MV-4-11 (cell line): ENCODE measurements around the gene CERS4.
"Not testable (repeated sequence)": the region's sequence is repeated elsewhere in the genome, so short reads cannot be mapped to it uniquely, and the experiment has no call there.

ENCODE experiments used
- DNase-seq: peaks from one replicate; lab custom pipeline; 2025; lab: John Stamatoyannopoulos, UW

CERS4 gene

DNA sequence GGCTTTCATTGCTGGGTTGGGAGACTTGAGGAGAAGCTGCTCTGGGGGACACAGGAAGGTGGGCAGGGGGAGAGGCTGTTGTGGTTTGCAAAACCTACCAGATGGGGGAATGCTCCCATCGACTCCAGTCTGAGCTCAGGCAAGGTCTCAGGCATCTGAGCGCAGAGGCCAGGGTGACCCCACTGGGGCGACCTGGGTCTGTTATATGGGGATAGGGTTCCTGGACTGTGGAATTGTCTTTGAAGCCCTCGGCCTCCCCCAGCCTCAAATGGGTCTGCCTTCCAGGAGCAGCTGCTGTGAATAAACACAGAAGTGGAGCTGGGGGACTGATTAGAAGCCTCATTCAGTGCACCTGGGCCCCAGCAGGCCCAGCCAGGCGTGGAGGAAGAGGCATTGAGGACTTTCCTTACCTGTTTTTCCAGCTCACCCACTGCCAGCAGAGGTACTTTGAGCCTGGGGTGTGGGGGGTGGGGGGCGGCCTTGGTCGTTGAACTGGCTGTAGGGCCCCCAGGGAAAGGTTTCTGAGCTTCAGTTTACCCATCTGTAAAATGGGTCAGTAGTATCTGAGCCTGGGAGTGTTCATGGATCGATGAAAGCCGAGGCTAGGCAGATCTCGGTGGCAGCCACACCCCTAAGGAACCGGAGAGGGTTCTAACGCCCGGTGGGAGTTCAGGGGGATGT is 1.4 kb downstream of the CERS4 start:
- no peak for DNase-seq

DNA sequence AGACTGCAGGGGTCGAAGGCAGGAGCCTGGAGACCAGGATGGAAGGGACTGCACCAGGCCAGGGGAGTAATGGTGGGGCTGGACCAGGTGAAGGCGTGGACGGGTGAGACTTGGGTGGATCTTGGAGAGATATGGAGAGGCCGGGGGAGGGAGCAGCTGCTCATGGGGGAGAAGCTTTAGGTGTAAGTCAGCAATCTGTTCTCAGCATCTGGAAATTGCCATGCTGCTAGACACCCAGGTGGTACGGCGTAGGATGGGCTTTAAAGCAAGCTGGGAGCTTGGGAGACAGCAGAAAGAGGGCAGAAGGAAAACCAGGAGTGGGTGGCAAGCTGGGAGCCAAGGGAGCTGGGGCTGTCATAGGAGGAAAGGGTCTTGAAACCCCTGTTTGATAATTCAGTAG is 3.0 kb downstream of the CERS4 start:
- DNase-seq: no peak

DNA sequence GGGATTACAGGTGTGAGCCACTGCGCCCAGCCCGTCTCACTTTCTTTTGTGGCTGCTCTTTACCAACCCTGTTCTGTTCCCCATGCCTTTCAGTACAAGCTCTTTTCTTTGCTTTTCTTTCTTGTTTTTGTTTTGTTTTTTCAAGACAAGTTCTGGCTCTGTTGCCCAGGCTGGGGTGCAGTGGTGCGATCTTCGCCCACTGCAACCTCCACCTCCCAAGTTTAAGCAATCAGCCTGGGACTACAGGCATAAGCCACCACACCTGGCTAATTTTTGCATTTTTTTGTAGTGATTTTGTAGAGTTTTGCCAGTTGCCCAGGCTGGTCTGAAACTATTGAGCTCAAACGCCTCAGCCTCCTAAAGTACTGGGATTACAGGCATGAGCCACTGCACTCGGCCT is 3.7 kb downstream of the CERS4 start:
- DNase-seq: no peak

DNA sequence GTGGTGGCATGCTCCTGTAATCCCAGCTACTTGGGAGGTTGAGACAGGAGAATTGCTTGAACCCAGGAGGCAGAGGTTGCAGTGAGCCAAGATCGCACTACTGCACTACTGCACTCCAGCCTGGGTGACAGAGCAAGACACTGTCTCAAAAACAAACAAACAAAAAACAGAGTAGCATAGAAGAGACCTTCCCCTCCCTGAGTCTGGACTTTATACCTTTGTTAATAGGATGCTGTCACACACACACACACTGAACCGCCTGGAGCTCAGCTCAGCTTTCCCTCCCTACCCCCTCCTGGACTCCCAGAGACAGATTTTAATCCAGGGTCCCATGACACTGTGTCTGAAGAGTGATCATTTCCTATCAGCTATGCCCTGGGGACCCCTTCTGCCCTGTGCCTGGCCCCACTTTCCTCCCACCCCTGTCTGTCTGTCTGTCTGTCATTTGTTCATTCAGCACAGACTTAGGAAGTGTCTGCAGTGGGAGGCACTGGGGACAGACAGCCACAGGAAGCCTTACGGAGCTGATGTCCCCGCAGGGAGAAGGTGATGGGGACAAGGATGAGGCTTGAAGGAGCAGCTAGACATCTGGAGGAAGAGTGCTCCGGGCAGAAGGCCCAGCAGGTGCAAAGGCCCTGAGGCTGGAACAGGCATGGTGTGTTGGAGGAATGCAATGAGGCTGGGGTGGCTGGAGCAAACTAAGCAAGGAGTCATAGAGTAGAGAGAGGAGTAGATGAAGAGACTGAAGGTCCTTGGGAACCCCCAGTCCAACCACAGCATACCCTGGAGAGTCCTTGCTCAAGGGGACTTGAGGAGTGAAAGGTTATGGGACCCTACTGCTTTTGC is 4.9 kb downstream of the CERS4 start:
- DNase-seq: no peak

DNA sequence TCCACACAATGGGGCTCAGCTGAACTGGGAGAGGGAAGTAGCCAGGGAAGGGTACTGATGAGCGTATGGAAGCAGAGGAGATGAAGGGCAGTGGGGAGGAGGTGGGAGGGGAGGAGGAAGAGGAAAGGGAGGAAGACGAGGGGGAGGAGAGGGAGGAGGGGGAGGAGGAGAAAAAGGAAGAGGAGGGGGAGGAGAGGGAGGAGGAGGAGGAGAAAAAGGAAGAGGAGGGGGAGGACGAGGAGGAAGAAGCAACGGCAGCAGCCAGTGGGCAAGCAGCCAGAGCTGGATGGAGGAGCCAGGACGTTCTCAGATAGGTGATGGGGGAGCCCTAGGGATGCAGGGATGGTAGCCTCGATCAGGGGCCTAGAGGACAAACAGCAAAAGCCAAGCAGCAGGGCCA is 5.6 kb downstream of the CERS4 start:
- no peak for DNase-seq

DNA sequence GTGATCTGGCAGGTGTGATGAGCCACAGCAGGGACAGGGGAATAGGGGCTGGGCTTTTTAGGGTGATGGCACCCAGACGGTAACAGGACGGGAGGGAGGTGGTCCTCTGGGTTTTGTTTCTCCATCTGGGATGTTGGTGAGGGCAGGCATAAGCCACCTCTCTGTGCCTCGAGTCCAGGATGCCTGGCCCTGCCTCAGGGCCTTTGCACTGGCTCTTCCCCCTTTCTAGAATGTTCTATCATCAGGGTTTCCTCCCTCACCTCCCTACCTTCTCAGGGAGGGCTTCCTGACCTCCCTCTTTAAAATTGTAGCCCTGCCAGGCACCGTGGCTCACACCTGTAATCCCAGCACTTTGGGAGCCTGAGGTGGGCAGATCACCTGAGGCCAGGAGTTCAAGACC is 6.6 kb downstream of the CERS4 start:
- DNase-seq: no peak

DNA sequence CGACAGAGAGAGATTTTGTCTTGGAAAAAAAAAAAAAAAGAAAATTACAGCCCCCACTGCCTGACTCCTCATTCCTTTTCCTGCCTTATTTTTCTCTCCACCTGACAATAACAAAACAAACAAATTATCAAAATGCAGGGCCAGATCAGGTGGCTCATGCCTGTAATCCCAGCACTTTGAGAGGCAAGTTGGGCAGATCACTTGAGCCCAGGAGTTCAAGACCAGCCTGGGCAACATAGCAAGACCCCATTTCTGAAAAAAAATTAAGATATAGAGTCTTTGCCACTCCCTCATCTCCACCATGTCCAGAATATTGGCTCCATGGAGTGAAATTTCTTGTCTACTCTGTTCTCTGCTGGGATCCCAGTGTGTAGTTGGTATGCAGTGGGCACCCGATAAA is 7.2 kb downstream of the CERS4 start:
- no peak for DNase-seq

DNA sequence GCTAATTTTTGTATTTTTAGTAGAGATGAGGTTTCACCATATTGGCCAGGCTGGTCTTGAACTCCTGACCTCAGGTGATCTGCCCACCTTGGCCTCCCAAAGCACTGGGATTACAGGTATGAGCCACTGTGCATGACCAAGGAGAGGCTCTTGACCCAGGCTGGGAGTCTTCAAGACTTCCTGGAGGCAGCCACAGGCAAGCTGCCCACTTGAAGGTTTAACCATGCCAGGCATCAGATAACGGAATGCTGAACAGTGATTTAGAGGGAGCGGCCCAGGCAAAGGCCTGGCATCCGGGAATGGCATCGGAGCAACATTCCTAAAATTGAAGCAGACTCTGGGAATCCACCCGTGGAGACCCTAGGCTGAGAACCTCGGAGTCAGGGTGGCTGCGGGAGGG is 9.0 kb downstream of the CERS4 start:
- DNase-seq: not testable (repeated sequence)

DNA sequence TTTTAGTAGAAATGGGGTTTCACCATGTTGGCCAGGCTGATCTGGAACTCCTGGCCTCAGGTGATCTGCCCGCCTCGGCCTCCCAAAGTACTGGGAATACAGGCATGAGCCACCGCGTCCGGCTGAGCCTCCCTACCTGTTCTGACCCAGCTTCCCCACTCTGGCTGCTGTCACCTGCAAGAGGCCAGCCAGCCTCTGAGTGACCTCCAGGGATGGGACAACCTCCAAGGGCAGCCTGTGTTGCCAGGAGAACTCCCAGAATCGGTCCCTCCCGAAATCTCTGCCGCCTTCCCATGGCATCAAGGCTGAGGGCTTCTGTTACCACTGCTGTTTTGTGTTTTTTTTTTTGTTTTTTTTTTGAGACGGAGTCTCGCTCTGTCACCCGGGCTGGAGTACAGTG is 11.3 kb downstream of the CERS4 start:
- no peak for DNase-seq

DNA sequence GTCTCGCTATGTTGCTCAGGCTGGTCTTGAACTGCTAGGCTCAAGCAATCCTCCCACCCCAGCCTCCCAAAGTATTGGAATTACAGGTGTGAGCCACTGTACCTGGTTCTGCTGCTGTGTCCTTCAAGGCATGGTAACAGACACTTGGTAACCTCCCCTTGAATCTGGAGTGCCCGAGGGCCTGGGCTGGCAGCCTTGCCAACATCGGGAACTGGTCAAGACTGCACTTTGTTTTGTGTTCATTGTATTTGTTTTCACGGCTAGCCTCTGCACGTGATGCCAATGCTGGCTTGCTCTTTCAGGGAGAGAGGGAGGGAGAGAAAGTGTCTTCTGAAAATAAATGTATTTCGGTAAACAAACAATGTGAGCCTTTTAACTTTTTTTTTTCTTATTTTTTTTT is 12.0 kb downstream of the CERS4 start:
- no peak for DNase-seq

DNA sequence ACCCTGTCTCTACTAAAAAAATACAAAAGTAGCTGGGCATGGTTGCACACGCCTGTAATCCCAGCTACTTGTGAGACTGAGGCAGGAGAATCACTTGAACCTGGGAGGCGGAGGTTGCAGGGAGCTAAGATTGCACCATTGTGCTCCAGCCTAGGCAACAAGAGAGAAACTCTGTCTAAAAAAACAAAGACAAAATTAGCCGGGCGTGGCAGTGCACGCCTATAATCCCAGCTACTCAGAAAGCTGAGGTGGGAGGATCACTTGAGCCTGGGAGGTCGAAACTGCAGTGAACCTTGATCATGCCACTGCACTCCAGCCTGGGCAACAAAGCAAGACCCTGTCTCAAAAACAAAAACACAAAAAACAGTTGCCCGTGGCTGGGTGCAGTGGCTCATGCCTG is 14.3 kb downstream of the CERS4 start:
- not testable (repeated sequence) for DNase-seq

DNA sequence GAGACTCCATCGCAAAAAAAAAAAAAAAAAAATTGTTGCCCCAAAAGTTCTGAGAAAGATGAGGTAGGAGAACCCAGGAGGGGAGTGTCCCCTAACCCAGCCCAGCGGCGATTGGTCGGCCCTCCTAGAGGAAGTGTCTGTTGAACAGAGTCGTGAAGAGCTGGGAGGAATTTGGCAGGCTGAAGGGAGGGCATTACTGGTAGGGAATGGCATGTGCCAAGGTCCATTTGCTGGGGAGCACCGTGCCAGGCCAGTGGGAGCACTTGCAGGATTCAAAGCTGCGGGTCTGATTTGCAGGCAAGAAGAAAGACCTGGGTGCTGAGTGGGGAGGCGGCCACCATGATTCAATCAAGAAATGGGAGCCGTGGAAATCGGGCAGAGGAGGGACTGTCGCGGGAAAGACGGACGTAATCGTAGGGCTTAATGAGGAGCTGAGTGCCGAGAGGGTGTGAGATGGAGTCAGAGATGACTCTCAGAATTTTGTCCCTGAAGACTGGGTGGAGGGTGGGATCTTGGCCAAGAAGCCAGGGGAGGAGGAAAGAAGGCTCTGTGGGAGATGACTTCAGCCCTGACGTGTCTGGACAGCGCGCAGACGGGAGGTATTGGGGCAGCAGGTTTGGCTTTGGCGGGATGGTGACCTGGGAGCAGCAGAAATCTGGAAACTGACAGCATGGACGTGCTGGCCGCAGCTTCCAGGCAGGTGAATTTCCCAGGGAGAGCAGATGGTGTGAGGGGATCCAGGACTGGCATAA is 15.4 kb downstream of the CERS4 start:
- DNase-seq: no peak

DNA sequence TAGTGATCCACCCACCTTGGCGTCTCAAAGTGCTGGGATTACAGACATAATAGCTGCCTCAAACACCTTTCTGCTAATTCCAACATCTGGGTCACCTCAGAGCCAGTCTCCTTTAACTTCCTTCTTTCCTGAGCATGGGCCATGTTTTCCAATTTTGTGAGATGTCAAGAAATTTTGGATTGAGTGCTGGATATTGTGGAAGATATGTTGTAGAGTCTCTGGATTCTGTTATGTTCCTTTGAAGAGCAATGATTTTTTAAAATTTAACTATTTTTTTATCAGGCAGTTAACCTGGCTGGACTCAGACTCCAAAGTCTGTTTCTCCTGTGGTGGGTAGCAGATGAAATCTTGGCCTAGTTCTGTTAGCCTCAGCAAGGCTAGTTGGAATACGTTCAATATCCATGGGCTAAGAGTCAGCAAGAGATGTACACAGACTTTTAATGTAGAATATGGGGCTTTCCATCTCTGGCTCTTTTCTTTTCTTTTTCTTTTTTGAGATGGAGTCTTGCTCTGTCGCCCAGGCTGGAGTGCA is 22.0 kb downstream of the CERS4 start:
- no peak for DNase-seq

DNA sequence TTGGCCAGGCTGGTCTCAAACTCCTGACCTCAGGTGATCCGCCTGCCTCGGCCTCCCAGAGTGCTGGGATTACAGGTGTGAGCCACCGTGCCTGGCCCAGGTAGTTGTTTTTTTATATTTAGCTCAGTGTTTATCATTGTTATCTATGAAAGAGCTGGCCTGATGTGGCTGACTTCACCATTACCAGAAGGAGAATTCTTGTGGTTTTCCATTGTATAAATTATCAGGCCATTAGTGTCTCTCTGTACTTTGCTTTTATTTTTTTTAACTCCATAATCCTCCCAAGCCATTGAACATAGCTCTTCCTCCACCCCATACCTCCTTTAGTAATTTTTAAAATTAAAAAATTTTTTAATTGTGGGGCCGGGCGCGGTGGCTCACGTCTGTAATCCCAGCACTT is 24.2 kb downstream of the CERS4 start:
- no peak for DNase-seq

DNA sequence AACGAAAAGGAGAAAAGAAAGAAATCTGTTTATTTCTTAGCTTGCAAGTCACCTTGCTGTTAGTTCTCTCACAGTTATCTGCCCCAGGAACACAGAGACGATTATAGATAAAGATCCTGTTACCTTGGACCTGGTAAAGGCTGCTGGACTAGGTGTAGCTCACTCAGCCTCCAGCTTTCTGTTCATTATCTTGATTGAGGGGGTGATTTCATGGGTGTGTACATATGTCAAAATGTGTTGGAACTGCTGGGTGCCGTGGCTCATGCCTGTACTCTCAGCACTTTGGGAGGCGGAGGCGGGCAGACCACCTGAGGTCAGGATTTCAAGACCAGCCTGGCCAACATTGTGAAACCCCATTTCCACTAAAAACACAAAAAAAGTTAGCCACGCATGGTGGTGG is 27.9 kb downstream of the CERS4 start:
- DNase-seq: no peak

DNA sequence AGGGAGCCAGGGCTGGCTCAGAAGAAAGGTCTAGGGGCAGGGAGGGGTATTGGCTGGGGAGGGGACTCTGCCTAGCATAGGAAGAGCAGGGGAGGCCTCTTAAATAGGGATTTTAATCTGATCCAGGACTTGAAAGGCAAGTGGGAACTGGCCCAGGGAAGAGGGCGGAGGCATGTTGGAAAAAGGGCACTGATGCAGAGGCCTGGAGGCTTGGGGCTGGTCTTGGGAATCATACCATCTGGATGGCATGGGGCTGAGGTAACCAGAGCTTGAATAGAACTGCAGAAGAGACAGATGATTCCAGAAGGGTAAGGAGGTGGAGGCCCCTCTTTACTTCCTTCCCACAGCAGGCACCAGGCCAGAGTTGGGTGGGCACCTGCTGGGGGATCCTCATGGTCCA is 29.1 kb downstream of the CERS4 start:
- DNase-seq: no peak

DNA sequence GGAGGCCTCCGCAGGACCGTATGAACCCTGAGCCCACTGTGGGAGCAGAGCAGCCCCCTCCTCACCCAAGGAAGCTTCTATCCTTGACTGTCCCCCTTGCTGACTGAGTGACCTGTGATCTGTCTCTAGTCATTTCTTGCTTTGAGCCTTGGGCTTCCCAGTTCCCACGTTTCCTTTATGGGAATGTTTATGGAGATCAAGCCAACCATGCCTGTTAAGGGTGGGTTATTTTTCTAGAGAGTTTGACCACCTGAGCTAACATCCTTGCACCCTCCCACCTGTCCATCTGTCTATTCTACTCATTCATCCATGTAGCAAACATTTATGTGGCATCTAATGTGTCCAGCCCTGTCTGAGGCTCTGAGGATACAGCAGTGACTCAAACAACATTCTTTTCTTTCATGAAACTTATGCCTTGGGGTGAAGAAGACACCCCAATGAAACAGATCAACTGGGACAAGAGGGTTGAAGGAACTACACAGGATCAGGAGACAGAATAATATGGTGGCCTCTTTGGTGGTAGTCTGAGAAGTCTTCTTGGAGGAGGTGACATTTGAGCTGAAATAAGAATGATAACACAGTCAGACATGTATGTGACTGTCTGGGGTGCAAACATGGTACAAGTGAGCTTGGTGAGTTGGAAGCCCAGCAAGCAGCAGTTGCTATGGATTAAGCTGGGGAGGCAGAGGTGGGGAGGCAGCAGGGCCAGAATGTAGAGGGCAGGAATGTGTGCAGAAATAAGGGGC is 30.5 kb downstream of the CERS4 start:
- no peak for DNase-seq

DNA sequence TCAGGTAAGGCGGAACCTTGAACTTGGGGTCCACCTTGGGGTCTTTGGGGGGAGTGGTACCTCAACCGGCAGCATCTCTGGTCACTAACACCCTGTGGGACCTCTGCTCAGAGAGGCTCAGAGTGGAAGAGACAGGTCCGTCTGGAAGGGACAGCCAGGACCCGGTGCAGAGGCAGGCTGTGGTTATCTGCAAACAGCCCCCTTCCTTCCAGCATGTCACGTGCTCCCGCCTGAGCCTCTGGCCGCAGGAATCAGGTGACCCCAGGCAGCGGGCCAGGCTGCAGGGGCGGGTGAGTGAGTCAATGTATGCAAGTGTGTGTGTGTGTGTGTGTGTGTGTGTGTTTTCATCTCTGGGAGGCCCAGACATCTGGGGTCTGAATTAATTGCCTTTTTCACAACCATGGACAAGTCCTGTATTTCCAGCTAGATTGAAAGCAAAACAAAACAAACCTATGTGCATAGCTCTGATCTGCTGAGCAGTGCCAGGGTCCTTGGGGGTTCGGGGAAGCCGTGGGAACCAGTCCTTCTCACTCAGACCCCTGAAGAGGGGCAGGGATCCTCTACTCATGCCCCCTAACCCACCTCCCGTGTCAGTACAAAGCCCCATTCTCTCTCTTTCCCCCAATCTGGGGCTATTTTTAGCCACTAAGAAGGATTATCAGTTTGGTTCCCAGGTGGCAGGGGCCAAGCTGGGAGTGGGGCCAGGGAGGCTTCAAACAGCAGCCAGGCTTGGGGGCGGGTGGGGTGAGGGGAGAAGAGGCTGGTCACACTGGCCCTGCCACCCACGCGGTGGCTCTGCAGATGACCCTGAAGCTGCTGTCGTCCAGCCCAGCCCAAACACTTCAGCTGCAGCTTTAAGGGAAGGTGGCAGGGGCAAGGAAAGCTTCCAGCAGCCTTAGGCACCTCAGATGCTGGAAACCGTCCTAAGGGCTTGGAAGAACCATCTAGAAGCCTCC is 31.4 kb downstream of the CERS4 start:
- peak; percentile 91 for DNase-seq

DNA sequence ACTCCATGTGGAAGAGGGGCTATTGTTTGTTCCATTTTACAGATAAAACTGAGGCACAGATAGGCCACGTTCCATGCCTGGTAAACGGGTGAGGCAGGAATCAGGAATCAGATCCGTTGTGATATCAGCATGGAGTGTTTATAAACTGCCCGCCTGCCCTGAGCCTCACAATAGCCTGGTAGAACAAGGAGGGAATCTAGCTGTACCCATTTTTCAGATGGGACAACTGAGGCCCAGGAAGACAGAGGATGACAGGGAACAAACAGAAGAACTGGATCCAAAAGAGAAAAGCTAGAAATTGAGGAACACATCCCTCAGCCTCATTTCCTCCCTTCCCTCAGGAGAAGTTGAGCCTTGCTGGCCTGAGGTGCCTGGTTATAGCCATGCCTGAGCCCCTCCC is 32.5 kb downstream of the CERS4 start:
- no peak for DNase-seq

DNA sequence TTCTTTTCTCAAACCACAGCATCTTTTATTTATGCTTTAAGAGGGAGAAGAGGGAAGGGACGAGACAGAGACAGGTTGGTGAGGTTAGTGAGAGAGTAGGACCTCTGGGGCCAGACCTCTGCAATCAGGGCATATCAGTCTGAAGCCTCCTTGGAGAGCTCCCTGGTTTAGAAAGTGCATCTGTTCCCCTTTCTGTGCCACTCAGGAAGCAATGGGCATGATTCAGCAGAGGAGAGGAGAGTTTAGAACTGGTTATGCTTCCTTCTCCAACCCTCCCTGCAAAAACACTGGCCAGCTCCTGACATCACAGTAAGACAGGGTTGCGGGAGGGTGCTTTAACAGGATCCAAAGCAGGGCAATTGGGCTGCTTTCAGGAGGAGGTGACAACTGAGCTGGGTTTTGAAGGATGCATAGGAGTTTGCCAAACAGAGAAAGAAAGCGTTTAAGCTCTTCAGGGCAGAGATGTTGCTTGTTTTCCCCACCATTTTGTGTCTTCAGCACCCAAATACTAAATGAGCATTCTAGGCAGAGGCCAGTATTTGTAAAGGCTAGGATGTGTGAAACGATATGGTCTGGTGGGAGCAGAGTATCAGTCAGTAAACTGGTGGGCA is 33.1 kb downstream of the CERS4 start:
- DNase-seq: peak; percentile 89
